A549 (cell line): Measurements from ENCODE around the gene CETN1. TPM values are rescaled to one million over a fixed set of nuclear protein-coding genes. Genes with fewer than 3 reads are reported as not detected.

Source experiments
- ATAC-seq, 2 experiments: fragments of 200-7000 bp in 1 of 2; fragments of >200 bp in 1 of 2; cut with Nextera tagmentation in 1 of 2; cut with Tn5 transposase in 1 of 2; 3 replicates each; pipeline versions ENCODE4 v1.8.0 to v1.9.1; 2018 to 2020; ENCODE audit warnings: mild to moderate bottlenecking in 1 of 2, moderate library complexity in 1 of 2
- CTCF ChIA-PET: fragments of 300-600 bp; sonication (Branson Sonifier 250); formaldehyde crosslinking; extraction: SDS; loops from one replicate; lab custom pipeline; 2021; ENCODE audit warnings: antibody characterized with exemption, inconsistent platforms; lab: Yijun Ruan, JAX
- POLR2A ChIA-PET: fragments of 350-600 bp; formaldehyde crosslinking; extraction: SDS; loops from one replicate; lab custom pipeline; 2021; ENCODE audit warnings: antibody characterized with exemption, inconsistent platforms; lab: Yijun Ruan, JAX
- DNase-seq, 2 experiments: peaks; one replicate each; pipeline versions ENCODE4 v3.0.0 to v3.0.0-alpha.2; 2011 to 2016; ENCODE audit warnings: low read depth in 1 of 2, low spot score in 1 of 2
- FAIRE-seq: peaks from 2 replicates; lab custom pipeline; 2011; peaks lifted over from hg19 to GRCh38; lab: Jason Lieb, UNC
- H3K27ac ChIP-seq, 2 experiments: fragments of >200 bp; sonication (Bioruptor Twin); formaldehyde crosslinking; 3 replicates each; pipeline ENCODE4 v1.5.1; 2016 to 2017
- H3K4me1 ChIP-seq: fragments of >200 bp; sonication (Bioruptor Twin); formaldehyde crosslinking; 3 replicates; pipeline ENCODE4 v1.6.1; 2016
- H3K4me2 ChIP-seq: fragments of >200 bp; sonication (Bioruptor Twin); formaldehyde crosslinking; 3 replicates; pipeline ENCODE4 v1.6.1; 2016
- H3K4me3 ChIP-seq: fragments of >200 bp; sonication (Bioruptor Twin); formaldehyde crosslinking; 3 replicates; pipeline ENCODE4 v1.5.1; 2016
- H3K9me3 ChIP-seq: fragments of >200 bp; sonication (Bioruptor Twin); formaldehyde crosslinking; 3 replicates; pipeline ENCODE4 v1.6.1; 2016
- CHD2 ChIP-seq: fragments of 150-350 bp; IDR thresholded peaks from 2 replicates; pipeline ENCODE4 v1.6.1; 2014; ENCODE audit warnings: low read length; ENCODE audit not compliant: partially characterized antibody
- CHD4 ChIP-seq: fragments of 200-600 bp; sonication (generic); IDR thresholded peaks from 2 replicates; pipeline ENCODE4 v1.6.1; 2016; ENCODE audit warnings: antibody characterized with exemption, mild to moderate bottlenecking, borderline replicate concordance
- E2F6 ChIP-seq: IDR thresholded peaks from 2 replicates; pipeline ENCODE4 v1.6.1; 2012; ENCODE audit warnings: low read depth, borderline replicate concordance
- EHF ChIP-seq: fragments of 250-450 bp; sonication (Bioruptor Pico); IDR thresholded peaks from 2 replicates; pipeline ENCODE4 v1.5.0; 2020; ENCODE audit warnings: mild to moderate bottlenecking
- ELK1 ChIP-seq: fragments of 150-350 bp; IDR thresholded peaks from 2 replicates; pipeline ENCODE4 v1.6.1; 2014; ENCODE audit warnings: low read depth, mild to moderate bottlenecking, low read length
- ESRRA ChIP-seq: fragments of 150-350 bp; IDR thresholded peaks from 2 replicates; pipeline ENCODE4 v1.6.1; 2014; ENCODE audit warnings: mild to moderate bottlenecking, low read length, borderline replicate concordance
- FOSB ChIP-seq: fragments of 250-450 bp; sonication (Bioruptor Pico); IDR thresholded peaks from 2 replicates; pipeline ENCODE4 v1.5.0; 2020; ENCODE audit warnings: mild to moderate bottlenecking, moderate library complexity
- FOXS1 ChIP-seq: fragments of 250-450 bp; sonication (Bioruptor Pico); IDR thresholded peaks from 2 replicates; pipeline ENCODE4 v1.5.0; 2020; ENCODE audit warnings: mild to moderate bottlenecking, moderate library complexity
- GATA3 ChIP-seq: IDR thresholded peaks from 2 replicates; pipeline ENCODE4 v1.6.1; 2012; ENCODE audit warnings: borderline replicate concordance
- HDAC2 ChIP-seq: fragments of 200-600 bp; sonication (generic); IDR thresholded peaks from 2 replicates; pipeline ENCODE4 v1.6.1; 2016
- HOXB5 ChIP-seq: fragments of 250-450 bp; sonication (Bioruptor Pico); IDR thresholded peaks from 2 replicates; pipeline ENCODE4 v1.5.0; 2020; ENCODE audit warnings: mild to moderate bottlenecking, moderate library complexity
- KDM5A ChIP-seq: fragments of 200-600 bp; sonication (generic); IDR thresholded peaks from 2 replicates; pipeline ENCODE4 v1.6.1; 2016; ENCODE audit warnings: antibody characterized with exemption, mild to moderate bottlenecking
- MYC ChIP-seq: IDR thresholded peaks from 2 replicates; pipeline ENCODE4 v1.6.1; 2012; ENCODE audit warnings: mild to moderate bottlenecking, inconsistent platforms, low read length, improper control_type of control experiment, borderline replicate concordance
- PBX3 ChIP-seq: IDR thresholded peaks from 2 replicates; pipeline ENCODE4 v1.6.1; 2012
- PHF8 ChIP-seq: fragments of 200-600 bp; sonication (generic); IDR thresholded peaks from 2 replicates; pipeline ENCODE4 v1.6.1; 2016; ENCODE audit warnings: low read depth, mild to moderate bottlenecking, antibody characterized with exemption, moderate library complexity, borderline replicate concordance
- RFX5 ChIP-seq: fragments of 450-650 bp; IDR thresholded peaks from 2 replicates; pipeline ENCODE4 v1.7.1; 2014; ENCODE audit warnings: antibody characterized with exemption, mild to moderate bottlenecking, moderate library complexity
- SREBF2 ChIP-seq: fragments of 450-650 bp; IDR thresholded peaks from 2 replicates; pipeline ENCODE4 v1.6.1; 2014; ENCODE audit warnings: mild to moderate bottlenecking, moderate library complexity
- TFCP2L1 ChIP-seq: fragments of 250-450 bp; sonication (Bioruptor Pico); IDR thresholded peaks from 2 replicates; pipeline ENCODE4 v1.5.0; 2021; ENCODE audit warnings: mild to moderate bottlenecking
- TP53 ChIP-seq: fragments of 250-450 bp; sonication (Bioruptor Pico); IDR thresholded peaks from 2 replicates; pipeline ENCODE4 v1.5.0; 2021; ENCODE audit warnings: mild to moderate bottlenecking, moderate library complexity
- ZSCAN20 ChIP-seq: fragments of 250-450 bp; sonication (Bioruptor Pico); IDR thresholded peaks from 2 replicates; pipeline ENCODE4 v1.8.0; 2022; ENCODE audit warnings: mild to moderate bottlenecking, moderate library complexity
- WGBS: methylation state at CpG from one replicate; pipeline ENCODE4 v1.1.6; 2017; ENCODE audit errors: missing lambda C conversion rate; 5-methylcytosine and 5-hydroxymethylcytosine counted together
- polyA plus RNA-seq, 4 experiments: library from polyadenylated mRNA; depleted of rRNA in 3 of 4; stranded (reverse); fragments of >200 nt; fragmentation: RNase III in 1 of 4; extraction: RNeasy Plus Mini Kit Qiagen cat#74134 plus additional on column Dnase treatment in 1 of 4; gene quantifications; 2 replicates in 3 of 4; 3 replicates in 1 of 4; pipeline ENCODE4 v1.2.3, GENCODE V29; 2011 to 2017

The CETN1 gene
- polyA plus RNA-seq, 2 of the 4 experiments (the other 2 are of a cell fraction), result not detected

GRCh38 chr18:564708-565561, 15.2 kb upstream of the CETN1 start:
- no peak; a peak in 1 of 6 replicates for ATAC-seq

GRCh38 chr18:565562-566061, 14.6 kb upstream of the CETN1 start:
- Histone ChIP-seq H3K4me3 (no peak overlapping the region), H3K27ac (no peak overlapping the region), H3K4me2 (no peak overlapping the region), H3K4me1 (no peaks in the 10 kb centered on the region), H3K9me3 (no peaks in the 10 kb centered on the region)
- ChIA-PET POLR2A (no interaction called here), CTCF (no interaction called here)
- TF ChIP-seq ELK1 (no peak), FOXS1 (CRISPR knock-in tag) (no peak)
- ATAC-seq, result no peak
- no peak for FAIRE-seq
- WGBS, result 40% methylated on average over 7 of the region's 7 CpGs
- no peak for DNase-seq

More at GRCh38 chr18:564708-565561, 15.2 kb upstream of the CETN1 start:
- FAIRE-seq (no peak), DNase-seq (no peak)
- POLR2A ChIA-PET, result no interaction called here
- TF ChIP-seq HDAC2 (no peak), SREBF2 (no peak), CHD2 (no peak), PBX3 (no peak), KDM5A (no peak), FOSB (CRISPR knock-in tag) (no peak), CHD4 (no peak), PHF8 (no peak), TFCP2L1 (CRISPR knock-in tag) (no peak), ESRRA (no peak), ZSCAN20 (CRISPR knock-in tag) (no peak), E2F6 (no peak), ELK1 (no peak), RFX5 (no peak), HOXB5 (CRISPR knock-in tag) (no peak), GATA3 (no peak), MYC (no peak)
- Histone ChIP-seq H3K9me3 (no peaks in the 10 kb centered on the region), H3K4me1 (no peaks in the 10 kb centered on the region), H3K4me2 (no peak overlapping the region), H3K4me3 (no peak overlapping the region), H3K27ac (no peak overlapping the region)
- WGBS, result 25% methylated on average over 11 of the region's 11 CpGs
- CTCF ChIA-PET, result no interaction called here

- no peak overlapping the region for H3K4me3 ChIP-seq
- no peak for DNase-seq
- no peak for FAIRE-seq
- TF ChIP-seq EHF (no peak), TP53 (CRISPR knock-in tag) (no peak)
- TF ChIP-seq, all 56 proteins: peak for 0
- POLR2A ChIA-PET, result no interaction called here
- no peaks in the 10 kb centered on the region for H3K4me1 ChIP-seq
- WGBS, result 12% methylated on average over 3 of the region's 3 CpGs
- no peaks in the 10 kb centered on the region for H3K9me3 ChIP-seq
- no peak overlapping the region for H3K27ac ChIP-seq
- CTCF ChIA-PET, result no interaction called here
- no peak for ATAC-seq
- H3K4me2 ChIP-seq, result no peak overlapping the region
Observed at GRCh38 chr18:567122-567521, 13.1 kb upstream of the CETN1 start.
